ENCODE results near the gene ZNF536.

DNA sequence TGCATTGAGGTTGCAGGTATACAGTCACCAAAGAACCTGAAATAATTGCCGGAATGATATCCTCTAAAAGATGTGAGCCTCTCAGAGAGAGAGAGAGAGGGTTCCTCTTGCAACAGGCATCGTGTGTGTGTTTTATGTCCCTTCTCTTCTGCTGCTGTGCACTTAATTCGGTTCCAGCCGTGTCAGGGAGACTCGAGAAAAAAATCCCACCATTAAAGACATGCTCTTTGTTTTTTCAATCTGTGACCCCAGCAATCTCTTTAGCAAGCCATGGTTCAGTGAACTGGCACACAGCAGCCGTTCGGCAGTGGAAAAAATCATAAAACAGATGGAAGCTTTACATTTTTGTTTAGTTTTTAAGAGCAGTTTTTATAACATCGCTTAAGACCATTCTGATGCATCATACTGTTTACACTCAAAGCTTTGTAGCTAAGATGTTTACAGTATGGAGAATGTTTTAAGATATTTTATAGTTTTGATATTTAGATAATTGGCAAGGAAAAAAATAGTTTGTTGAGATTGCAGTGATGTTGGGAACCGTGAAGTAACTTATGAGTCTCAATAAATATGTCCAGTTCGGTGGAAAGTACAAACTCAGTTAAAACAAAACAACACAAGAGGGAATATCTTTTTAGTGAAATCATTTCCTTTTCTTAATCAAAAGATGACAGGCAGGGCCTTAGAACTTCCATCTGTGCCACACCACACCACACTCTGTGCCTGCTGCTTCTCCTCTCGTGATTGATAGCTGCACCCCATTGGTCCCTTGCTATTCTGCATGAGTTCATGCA, 31.2 kb upstream of the ZNF536 start:
- TF ChIP-seq, protein P1, sequence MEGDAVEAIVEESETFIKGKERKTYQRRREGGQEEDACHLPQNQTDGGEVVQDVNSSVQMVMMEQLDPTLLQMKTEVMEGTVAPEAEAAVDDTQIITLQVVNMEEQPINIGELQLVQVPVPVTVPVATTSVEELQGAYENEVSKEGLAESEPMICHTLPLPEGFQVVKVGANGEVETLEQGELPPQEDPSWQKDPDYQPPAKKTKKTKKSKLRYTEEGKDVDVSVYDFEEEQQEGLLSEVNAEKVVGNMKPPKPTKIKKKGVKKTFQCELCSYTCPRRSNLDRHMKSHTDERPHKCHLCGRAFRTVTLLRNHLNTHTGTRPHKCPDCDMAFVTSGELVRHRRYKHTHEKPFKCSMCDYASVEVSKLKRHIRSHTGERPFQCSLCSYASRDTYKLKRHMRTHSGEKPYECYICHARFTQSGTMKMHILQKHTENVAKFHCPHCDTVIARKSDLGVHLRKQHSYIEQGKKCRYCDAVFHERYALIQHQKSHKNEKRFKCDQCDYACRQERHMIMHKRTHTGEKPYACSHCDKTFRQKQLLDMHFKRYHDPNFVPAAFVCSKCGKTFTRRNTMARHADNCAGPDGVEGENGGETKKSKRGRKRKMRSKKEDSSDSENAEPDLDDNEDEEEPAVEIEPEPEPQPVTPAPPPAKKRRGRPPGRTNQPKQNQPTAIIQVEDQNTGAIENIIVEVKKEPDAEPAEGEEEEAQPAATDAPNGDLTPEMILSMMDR (IDR thresholded peaks at IDR 0.05): no peak
- no peak for TF ChIP-seq POLR2A (IDR thresholded peaks at IDR 0.05)

Data from esophagus squamous epithelium (tissue), 4 donors.